GM19099 (cell line): ENCODE measurements around the gene POMP.

Experiments used
- POLR2A ChIP-seq: IDR thresholded peaks from 3 replicates; pipeline ENCODE4 v1.6.1; 2011; ENCODE audit warnings: low read depth; ENCODE audit not compliant: insufficient read length; ENCODE audit errors: extremely low read depth

The POMP gene

GRCh38 chr13:28626266-28626665, 32.7 kb upstream of the POMP start:
- no peak for TF ChIP-seq POLR2A

DNA sequence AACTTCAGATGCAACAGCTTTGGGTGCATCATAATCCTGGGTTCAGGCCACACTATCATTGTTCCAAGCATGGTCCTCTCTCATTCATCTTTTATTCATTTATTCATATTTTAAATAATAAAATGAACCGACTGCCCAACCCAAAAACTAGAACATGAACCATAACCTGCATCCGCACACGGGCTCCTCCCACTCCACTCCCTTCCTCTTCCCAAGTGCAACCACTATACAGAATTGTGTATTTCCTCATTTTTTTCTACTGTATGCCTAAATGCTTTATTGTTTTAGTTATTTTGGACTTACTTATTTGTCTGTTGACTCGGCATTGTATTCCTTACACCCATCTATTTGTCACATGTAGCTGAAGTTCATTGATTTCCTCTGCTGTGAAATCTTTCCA, 30.7 kb upstream of the POMP start:
- TF ChIP-seq POLR2A: no peak

DNA sequence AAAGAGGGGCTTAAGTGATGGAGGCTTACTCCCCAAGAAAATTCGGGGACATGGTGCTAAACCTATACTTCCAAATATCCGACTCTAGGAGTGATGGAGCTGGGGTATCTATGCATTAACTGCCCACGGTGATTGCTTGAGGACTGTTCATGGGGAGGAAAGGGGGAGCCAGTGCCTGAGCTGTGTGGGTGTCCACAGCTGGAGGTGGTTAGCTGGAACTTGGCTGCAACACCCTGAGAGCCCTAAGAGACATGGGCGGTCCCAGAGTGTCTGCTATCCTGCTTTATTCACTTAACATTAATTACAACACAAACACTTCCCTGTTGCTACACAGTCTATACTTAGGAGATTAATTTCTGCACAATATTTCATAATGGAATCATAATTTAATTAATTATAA, 28.1 kb upstream of the POMP start:
- no peak for TF ChIP-seq POLR2A

DNA sequence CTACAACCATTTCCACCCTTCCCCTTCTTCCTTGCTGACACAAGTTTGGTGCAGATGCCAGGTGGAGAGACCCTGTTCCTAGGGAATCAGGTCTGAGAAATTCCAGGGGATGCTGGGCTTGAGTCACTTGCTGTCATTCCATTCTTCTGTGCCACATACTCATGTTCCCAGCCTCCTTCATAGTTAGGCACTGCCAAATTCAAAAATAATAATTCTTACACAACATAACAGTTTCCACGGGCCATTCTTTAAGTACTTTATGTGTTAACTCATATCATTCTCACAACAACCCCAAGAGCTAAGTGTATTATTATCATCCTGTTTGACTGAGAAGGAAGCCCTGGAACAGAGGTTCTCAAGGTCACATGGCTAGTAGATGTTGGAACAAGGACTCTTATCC, 27.1 kb upstream of the POMP start:
- no peak for TF ChIP-seq POLR2A

- TF ChIP-seq POLR2A: no peak
These were observed 22.9 kb upstream of the POMP start for GRCh38 chr13:28636069-28636468.

- TF ChIP-seq POLR2A: no peak
These were observed 22.1 kb upstream of the POMP start for GRCh38 chr13:28636677-28637317.

GRCh38 chr13:28637714-28638355, 21.1 kb upstream of the POMP start:
- TF ChIP-seq POLR2A: no peak

GRCh38 chr13:28638756-28639155, 20.2 kb upstream of the POMP start:
- no peak for TF ChIP-seq POLR2A

DNA sequence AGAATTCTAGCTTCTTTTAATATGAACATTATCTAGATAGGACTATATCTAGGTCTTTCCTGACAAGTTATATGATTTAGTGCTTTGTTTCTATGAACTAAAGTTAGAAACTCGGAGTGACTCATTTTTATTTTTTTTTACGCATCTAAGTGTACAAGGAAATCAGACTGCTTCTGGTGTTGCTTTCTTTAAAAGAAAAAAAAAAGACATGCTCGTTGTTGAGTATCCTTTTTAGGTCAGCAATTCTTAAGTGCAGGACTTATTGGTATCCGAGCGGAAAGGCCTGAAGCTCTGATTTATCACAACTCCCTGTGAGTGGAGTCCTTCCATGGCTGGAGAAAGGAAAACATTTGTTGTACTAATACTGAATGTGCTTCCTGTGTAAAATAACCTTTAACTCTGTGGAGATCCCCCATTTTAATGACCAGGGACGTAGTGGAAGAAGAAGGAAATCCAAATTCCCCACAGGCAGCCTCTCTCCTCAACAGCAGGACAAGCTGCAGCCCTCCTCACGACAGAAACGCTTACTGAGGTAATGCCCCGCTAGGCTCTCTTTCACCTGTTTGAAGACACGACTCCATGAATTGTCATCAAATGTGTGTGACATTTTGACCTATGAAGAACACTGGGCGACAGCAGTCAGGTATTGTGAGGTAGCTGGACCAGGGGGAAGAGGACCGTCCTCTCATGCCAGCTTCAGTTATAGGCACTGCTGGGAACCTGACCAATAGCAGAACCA, 17.9 kb upstream of the POMP start:
- TF ChIP-seq POLR2A: no peak

DNA sequence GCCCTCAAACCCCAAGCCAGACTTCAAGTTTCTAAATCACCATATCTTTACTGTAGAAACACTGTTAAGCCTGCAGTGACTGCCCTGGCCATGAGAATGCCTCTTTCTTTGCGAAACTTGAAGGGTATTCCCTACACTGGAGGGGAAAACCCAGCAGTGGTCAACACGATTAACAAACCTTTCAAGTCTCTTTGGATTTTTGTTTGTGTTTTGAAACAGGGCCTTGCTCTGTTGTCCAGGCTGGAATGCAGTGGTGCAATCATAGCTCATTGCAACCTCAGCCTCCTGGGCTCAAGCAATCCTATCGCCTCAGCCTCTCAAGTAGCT, 17.4 kb upstream of the POMP start:
- no peak for TF ChIP-seq POLR2A

DNA sequence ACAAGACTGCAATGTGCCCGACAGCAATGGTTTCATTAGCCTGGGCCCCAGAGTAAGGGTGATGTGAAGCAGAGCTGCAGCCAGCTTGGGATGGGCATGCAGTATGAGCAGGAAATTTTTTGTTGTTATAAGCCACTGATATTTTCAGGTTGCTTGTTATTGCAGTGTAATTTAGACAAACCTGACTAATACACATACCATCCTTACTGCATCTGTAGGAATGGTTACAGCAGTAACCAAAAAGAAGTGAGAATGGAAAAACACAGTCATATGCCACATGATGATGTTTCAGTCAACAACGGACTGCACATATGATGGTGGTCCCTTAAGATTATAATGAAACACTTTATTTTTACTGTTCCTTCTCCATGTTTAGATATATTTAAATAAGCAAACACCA, 8.6 kb upstream of the POMP start:
- no peak for TF ChIP-seq POLR2A

- TF ChIP-seq POLR2A: no peak
These were observed 7.0 kb upstream of the POMP start for GRCh38 chr13:28651810-28652401.

DNA sequence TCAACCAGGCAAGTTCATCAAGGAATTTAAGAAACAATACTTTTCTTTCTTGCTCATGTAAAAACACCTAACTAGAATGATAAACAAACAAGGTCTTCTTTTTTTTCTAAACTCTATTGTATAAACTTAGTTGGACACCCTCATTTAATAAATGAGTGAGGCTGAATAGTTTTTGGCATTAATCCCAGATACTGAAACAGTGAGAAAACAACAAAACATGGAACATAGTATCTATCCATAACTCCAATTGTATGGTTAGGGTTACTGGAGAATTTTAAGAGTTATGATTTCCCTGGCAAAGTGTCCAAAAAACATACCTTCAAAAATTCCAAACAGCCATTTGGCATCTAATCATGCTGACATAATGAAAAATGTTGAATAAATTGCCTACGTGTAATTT, 5.8 kb upstream of the POMP start:
- no peak for TF ChIP-seq POLR2A

GRCh38 chr13:28654276-28654675, 4.7 kb upstream of the POMP start:
- no peak for TF ChIP-seq POLR2A

DNA sequence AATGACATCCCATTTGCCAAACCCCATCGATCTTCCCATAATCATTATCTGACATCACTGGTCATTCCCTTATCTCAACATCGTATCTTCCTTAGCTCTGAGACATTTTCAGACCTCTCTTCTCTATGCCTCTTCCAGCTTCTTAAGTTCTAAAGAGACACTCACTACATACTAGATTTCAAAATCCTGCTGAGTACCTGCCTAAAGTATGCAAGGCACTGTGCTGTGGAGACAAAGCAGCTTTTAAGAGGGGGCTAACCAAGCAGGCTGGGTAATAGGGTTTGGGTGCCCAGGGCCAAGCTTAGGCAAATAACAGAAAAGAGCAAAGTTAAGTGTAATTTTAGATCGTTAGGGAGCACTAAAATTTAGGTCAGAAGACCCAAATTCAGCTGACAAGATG, 3.4 kb upstream of the POMP start:
- TF ChIP-seq POLR2A: no peak
